D721Med (cell line): Measurements from ENCODE around the gene PGP.

ENCODE experiments used
- DNase-seq: peaks from one replicate; pipeline ENCODE4 v3.0.0; 2011; ENCODE audit warnings: low spot score; ENCODE audit not compliant: insufficient read length
- FAIRE-seq: peaks from 2 replicates; lab custom pipeline; 2011; peaks lifted over from hg19 to GRCh38; lab: Jason Lieb, UNC
- CTCF ChIP-seq: IDR thresholded peaks from 2 replicates; pipeline ENCODE4 v1.5.1; 2012; ENCODE audit warnings: mild to moderate bottlenecking, control low read depth; ENCODE audit not compliant: insufficient read depth; ENCODE audit errors: missing control alignments

Gene PGP

DNA sequence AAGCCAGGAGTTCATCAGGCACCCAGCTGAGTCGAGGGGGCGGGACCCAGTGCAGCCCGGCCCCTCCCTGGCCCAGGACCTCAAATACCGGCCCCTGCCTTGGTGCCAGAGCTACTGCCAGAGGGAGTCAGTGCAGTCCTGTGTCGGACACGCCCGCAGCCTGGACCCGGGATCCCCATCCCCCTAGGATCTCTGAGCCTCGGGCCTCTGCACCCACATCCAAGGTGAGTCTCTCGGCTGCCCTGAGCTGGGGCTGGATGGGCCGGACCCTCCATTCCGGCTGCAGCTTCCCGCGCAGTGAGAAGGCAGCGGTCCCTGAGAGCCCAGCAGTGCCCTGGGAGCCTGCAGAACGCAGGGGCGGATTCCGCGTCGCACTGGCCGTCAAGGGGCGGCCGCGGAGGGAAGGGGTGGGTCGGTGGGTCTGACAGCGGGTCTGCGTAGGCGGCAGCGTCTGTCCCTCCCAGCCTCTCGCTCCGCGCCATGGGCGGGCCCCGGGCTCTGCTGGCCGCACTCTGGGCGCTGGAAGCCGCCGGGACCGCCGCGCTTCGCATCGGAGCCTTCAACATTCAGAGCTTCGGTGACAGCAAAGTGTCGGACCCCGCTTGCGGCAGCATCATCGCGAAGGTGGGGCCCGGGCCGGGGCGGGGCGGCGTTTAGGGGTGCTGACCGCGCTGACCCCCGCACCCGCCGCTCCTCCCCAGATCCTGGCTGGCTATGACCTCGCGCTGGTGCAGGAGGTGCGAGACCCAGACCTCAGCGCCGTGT is 21.9 kb upstream of the PGP start, which contains the start of gene DNASE1L2:
DNASE1L2 (plus strand) TSS at position 108 of the 765 bp plus-strand sequence; CDS start at position 481, 373 bp downstream.
- DNase-seq (no peak), FAIRE-seq (no peak)
- no peak for TF ChIP-seq CTCF

GRCh38 chr16:2235695-2236336 is 21.2 kb upstream of the PGP start:
- TF ChIP-seq CTCF: no peak
- DNase-seq: no peak
- FAIRE-seq: no peak

DNA sequence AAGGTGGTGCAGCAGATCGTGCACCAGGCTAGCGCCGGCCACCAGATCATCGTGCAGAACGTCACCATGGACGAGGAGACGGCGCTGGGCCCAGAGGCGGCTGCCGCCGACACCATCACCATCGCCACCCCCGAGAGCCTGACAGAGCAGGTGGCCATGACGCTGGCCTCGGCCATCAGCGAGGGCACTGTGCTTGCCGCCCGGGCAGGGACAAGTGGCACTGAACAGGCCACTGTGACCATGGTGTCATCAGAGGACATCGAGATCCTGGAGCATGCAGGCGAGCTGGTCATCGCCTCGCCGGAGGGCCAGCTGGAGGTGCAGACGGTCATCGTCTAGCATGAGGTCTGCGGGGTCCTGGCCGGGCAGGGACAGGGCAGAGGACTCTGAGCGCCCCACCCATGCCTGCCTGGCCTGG is 20.6 kb upstream of the PGP start:
- DNase-seq (no peak), FAIRE-seq (no peak)
- TF ChIP-seq CTCF: no peak

DNA sequence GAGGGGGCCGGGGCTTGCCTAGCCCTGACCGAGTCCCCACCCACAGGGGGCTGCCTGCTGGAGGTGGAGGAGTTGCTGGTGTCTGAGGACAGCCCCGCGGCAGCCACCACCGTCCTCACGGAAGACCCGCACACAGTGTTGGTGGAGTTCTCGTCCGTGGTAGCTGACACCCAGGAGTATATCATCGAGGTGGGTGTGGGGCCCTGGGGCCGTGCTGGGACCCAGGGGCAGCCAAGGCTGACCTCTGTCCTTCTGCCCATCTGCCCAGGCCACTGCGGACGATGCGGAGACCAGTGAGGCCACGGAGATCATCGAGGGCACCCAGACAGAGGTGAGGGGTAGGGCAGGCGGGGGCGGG is 20.2 kb upstream of the PGP start:
- DNase-seq (no peak), FAIRE-seq (no peak)
- no peak for TF ChIP-seq CTCF

DNA sequence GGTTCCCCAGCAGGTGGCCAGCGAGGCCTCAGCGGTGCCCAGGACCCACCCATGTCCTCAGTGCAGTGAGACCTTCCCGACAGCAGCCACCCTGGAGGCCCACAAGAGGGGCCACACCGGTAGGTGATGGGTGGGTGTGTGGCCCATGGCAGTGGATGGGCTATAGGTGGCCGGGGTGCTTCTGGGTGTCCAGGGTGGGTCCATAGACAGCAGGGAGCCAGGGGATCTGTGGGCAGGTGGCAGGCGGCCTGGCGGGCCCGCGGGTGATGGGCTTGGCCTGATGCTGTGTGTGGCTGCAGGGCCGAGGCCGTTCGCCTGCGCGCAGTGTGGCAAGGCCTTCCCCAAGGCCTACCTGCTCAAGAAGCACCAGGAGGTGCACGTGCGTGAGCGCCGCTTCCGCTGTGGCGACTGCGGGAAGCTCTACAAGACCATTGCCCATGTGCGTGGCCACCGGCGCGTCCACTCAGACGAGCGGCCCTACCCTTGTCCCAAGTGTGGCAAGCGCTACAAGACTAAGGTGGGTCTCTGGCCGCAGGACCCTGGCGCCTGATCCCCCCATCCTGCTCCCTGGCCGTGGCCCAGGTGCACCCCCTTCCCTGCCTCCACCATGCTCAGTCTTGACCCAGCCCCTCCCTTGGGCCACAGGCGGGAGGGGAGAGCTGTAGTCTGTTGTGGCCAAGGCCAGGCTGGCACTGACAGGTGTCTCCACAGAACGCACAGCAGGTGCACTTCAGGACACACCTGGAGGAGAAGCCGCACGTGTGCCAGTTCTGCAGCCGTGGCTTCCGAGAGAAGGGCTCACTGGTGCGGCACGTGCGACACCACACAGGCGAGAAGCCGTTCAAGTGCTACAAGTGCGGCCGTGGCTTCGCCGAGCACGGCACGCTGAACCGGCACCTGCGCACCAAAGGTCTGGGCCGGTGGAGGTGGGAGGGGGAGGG is 19.5 kb upstream of the PGP start:
- DNase-seq (no peak), FAIRE-seq (no peak)
- TF ChIP-seq CTCF: no peak

DNA sequence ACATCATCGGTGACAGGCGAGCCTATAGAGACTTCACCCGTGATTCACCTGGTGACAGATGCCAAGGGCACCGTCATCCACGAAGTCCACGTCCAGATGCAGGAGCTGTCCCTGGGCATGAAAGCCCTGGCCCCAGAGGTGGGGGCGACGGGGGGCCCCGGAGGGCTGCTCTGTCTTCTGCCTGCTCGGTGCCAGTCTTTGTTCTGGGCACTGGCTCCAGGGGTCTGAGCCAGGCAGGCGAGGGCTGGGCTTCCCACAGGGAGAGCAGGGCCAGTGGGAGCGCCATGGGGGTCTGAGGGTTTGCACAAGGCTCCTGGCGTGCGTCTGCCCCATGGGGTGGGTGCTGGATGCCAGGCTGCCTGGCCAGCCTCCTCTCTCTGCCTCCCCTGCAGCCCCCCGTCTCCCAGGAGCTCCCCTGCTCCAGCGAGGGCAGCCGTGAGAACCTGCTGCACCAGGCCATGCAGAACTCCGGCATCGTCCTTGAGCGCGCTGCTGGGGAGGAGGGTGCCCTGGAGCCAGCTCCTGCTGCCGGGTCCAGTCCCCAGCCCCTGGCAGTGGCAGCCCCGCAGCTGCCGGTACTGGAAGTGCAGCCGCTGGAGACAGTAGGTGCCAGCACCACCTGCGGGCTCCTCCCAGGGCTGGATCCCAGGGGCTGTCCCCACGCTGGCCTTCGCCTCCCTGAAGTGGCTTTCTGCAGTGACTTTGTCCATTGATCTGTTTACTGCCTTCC is 18.6 kb upstream of the PGP start:
- no peak for FAIRE-seq
- DNase-seq: no peak
- TF ChIP-seq CTCF: no peak
